Nephron progenitor cell (in vitro differentiated cells): ENCODE data around the gene PIK3R6.
A peak's percentile ranks its signal among the peaks of the same experiment; 100 is the strongest.

Experiments used
- DNase-seq: peaks from one replicate; pipeline ENCODE4 v3.0.0; 2021
- H3K27ac Mint-ChIP-seq: 2 replicates; pipeline ENCODE4 v1.8.0; 2021; ENCODE audit warnings: mild to moderate bottlenecking, moderate library complexity, mixed read lengths
- H3K27me3 Mint-ChIP-seq: 2 replicates; pipeline ENCODE4 v1.8.0; 2021; ENCODE audit warnings: mild to moderate bottlenecking, low read depth, mixed read lengths; ENCODE audit not compliant: poor library complexity
- H3K36me3 Mint-ChIP-seq: 2 replicates; pipeline ENCODE4 v1.8.0; 2021; ENCODE audit warnings: low read depth, mixed read lengths
- H3K4me1 Mint-ChIP-seq: 2 replicates; pipeline ENCODE4 v1.8.0; 2021; ENCODE audit warnings: mixed read lengths
- H3K4me3 Mint-ChIP-seq: 2 replicates; pipeline ENCODE4 v1.8.0; 2021; ENCODE audit warnings: mild to moderate bottlenecking, moderate library complexity, mixed read lengths
- H3K9me3 Mint-ChIP-seq: 2 replicates; pipeline ENCODE4 v1.8.0; 2021; ENCODE audit warnings: mild to moderate bottlenecking, moderate library complexity, mixed read lengths
- TF ChIP-seq, protein P1 (sequence below): fragments of 200-600 bp; sonication (generic); IDR thresholded peaks from 2 replicates; pipeline ENCODE4 v1.5.0; 2021; ENCODE audit warnings: antibody characterized with exemption

Gene PIK3R6

DNA sequence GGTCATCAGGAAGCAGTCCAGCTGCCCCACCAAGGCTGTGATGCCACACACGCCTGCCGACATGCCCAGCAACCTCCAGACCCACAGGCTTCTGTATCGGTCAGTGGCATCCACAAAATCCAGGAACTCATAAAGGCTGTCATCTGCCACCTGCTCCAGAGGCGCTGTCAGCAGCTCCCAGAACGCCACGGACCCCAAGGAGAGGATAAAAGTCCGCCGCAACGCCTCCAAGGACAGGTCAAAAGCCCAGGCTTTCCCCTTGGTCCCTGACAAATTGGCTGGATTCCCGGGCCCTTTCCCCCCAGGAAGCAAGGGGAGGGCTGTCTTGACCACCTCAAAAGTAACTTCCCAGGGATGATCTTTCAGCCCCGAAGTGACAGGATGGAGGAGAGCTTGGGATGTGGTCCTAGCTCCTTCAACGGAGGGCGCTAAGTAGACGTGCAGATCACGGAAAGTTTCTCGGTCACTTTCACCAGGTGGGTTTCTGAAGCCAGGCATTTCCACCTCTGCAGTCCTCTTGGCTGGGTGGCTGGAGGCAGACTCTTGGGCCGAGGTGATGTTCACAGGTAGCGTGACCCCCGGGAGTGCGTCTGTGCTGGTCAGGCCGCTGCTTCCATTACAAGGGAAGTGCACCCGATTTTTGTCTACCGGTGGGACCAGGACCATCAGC lies 69.2 kb downstream of the PIK3R6 start:
- peaks cover 6% of the 10 kb centered on the region for H3K9me3 Mint-ChIP-seq
- no peaks in the 10 kb centered on the region for H3K36me3 Mint-ChIP-seq
- peak overlapping the region; percentile 69 for H3K4me3 Mint-ChIP-seq
- DNase-seq, result no peak
- H3K27me3 Mint-ChIP-seq, result peaks cover 64% of the 10 kb centered on the region
- TF ChIP-seq, protein P1, sequence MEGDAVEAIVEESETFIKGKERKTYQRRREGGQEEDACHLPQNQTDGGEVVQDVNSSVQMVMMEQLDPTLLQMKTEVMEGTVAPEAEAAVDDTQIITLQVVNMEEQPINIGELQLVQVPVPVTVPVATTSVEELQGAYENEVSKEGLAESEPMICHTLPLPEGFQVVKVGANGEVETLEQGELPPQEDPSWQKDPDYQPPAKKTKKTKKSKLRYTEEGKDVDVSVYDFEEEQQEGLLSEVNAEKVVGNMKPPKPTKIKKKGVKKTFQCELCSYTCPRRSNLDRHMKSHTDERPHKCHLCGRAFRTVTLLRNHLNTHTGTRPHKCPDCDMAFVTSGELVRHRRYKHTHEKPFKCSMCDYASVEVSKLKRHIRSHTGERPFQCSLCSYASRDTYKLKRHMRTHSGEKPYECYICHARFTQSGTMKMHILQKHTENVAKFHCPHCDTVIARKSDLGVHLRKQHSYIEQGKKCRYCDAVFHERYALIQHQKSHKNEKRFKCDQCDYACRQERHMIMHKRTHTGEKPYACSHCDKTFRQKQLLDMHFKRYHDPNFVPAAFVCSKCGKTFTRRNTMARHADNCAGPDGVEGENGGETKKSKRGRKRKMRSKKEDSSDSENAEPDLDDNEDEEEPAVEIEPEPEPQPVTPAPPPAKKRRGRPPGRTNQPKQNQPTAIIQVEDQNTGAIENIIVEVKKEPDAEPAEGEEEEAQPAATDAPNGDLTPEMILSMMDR, result no peak
- peaks cover 17% of the 10 kb centered on the region for H3K4me1 Mint-ChIP-seq
- H3K27ac Mint-ChIP-seq, result no peak overlapping the region

DNA sequence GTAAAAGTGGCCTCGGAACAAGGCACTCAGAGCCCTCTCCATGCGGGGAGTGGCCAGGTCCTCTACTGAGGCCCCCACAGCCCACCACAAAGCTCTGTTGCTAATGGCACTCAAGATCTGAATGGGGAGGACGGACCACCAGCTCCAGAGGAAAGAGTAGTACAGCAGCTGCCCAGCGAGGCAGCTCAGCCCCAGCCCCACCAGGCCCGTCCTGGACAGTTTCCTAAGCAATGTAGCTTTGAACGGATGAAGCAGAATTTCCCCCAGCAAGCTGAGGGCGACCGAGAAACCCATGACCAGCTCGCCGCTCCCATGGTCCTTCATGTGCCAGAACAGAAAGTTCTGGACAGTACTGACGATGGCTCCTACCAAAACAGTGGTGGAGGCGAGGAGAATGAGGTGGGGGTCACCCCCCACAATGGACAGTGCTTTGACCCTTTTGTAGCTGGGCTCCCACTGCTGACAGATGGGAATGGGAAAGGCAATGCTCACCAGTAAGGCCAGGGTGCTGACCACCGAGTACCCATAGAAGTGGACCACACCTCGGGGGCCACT lies 69.8 kb downstream of the PIK3R6 start:
- peaks cover 9% of the 10 kb centered on the region for H3K9me3 Mint-ChIP-seq
- no peaks in the 10 kb centered on the region for H3K36me3 Mint-ChIP-seq
- no peak overlapping the region for H3K4me3 Mint-ChIP-seq
- peaks cover 61% of the 10 kb centered on the region for H3K27me3 Mint-ChIP-seq
- TF ChIP-seq, protein P1, result no peak
- peaks cover 11% of the 10 kb centered on the region for H3K4me1 Mint-ChIP-seq
- H3K27ac Mint-ChIP-seq, result no peak overlapping the region
- no peak for DNase-seq

DNA sequence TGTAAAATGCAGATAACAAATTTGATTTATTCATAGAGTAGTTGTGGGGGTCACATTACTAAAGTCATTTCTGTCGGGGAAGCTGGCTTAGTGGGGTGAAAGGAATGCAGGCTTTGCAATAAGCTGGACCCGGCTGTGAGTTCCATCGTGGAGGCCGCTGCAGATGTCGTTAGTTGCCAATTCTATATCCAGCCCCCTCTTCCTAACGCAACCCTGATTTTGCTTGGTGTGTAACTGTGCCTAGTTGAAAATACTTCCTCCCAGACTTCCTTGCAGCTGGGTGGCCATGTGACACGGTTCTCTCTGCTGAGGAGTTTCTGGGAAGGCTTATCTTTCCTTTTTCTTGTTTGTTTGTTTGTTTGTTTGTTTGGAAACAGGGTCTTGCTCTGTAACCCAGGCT lies 72.8 kb downstream of the PIK3R6 start:
- no peak overlapping the region for H3K4me3 Mint-ChIP-seq
- no peak for DNase-seq
- H3K9me3 Mint-ChIP-seq, result peaks cover 30% of the 10 kb centered on the region
- H3K27ac Mint-ChIP-seq, result no peak overlapping the region
- TF ChIP-seq, protein P1, result no peak
- H3K27me3 Mint-ChIP-seq, result peaks cover 39% of the 10 kb centered on the region
- H3K4me1 Mint-ChIP-seq, result peaks cover 9% of the 10 kb centered on the region
- no peaks in the 10 kb centered on the region for H3K36me3 Mint-ChIP-seq

DNA sequence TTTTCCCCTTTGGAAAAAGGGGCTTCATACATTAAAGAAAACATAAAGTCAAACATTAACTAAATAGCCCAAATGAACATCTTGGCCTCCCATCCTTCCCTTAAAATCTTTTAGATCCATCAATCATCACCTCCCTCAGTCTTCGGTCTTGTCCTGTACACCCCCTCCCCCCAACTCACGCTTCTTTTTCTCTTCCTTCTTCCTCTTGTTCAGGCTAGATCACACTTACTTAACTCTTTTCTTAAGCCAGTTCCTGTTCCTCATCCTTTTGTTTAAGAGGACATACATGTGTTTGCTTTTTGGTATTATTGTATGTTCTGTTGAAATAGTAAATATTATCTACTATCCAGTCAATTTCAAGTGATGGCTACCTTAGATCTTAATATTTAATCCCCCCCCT lies 73.8 kb downstream of the PIK3R6 start:
- Mint-ChIP-seq H3K36me3 (no peaks in the 10 kb centered on the region), H3K27ac (no peak overlapping the region), H3K4me1 (peaks cover 14% of the 10 kb centered on the region), H3K27me3 (peaks cover 31% of the 10 kb centered on the region), H3K9me3 (peaks cover 30% of the 10 kb centered on the region), H3K4me3 (no peak overlapping the region)
- TF ChIP-seq, protein P1, result no peak
- no peak for DNase-seq

DNA sequence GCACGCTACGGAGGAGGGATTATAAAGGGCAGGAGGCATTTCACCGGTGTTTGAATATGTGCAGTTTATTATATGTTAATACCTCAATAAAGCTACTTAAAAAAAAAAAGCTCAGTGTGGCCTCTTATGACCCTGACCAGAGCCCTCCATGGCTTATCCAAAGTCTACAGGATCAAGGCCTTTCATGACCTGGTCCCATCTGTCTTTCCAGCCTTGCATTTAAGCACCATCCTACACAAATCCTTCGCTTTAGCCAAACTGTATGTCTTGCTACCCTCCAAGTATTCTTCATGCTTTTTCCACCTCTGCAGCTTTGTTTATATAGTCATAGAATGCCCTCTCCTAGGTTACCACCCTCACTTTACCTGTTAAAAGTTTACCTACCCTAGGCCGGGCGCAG lies 74.8 kb downstream of the PIK3R6 start:
- Mint-ChIP-seq H3K27ac (peak overlapping the region; percentile 44), H3K9me3 (peaks cover 30% of the 10 kb centered on the region), H3K4me3 (no peak overlapping the region), H3K4me1 (peaks cover 10% of the 10 kb centered on the region), H3K36me3 (no peaks in the 10 kb centered on the region), H3K27me3 (peaks cover 22% of the 10 kb centered on the region)
- DNase-seq, result no peak
- TF ChIP-seq, protein P1, result no peak

DNA sequence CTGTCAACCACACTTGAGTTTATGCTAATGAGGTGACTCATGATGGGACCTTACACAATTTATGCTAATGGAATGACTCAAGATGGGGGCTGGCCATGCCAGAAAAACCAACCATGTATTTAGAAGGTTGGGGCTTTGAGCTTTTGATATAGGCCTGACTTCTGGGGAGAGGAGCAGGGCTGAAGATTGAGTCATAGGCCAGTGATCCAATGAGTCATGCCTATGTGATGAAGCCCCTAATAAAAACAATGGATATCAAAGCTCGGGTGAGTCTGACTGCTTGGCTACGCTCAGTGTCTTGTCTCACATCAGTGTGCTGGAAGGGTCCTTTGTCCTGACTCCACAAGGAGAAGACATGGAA lies 75.6 kb downstream of the PIK3R6 start:
- TF ChIP-seq, protein P1, result no peak
- H3K27ac Mint-ChIP-seq, result no peak overlapping the region
- peaks cover 21% of the 10 kb centered on the region for H3K27me3 Mint-ChIP-seq
- H3K4me1 Mint-ChIP-seq, result peaks cover 10% of the 10 kb centered on the region
- H3K9me3 Mint-ChIP-seq, result peaks cover 30% of the 10 kb centered on the region
- no peak overlapping the region for H3K4me3 Mint-ChIP-seq
- DNase-seq, result no peak
- no peaks in the 10 kb centered on the region for H3K36me3 Mint-ChIP-seq
